22Rv1 (cell line): ENCODE measurements around the gene EVI5.
"Not testable (repeated sequence)": the region's sequence is repeated elsewhere in the genome, so short reads cannot be mapped to it uniquely, and the experiment has no call there.

Experiments
- H3K27ac ChIP-seq: fragments of 450-650 bp; 2 replicates; pipeline ENCODE4 v1.5.1; 2017
- CTCF ChIP-seq: fragments of 450-650 bp; IDR thresholded peaks from 2 replicates; pipeline ENCODE4 v1.5.1; 2017; ENCODE audit warnings: mild to moderate bottlenecking
- ZFX ChIP-seq: fragments of 450-650 bp; IDR thresholded peaks from 2 replicates; pipeline ENCODE4 v1.6.1; 2017; ENCODE audit warnings: antibody characterized with exemption, borderline replicate concordance

EVI5 gene

GRCh38 chr1:92721886-92722285, 63.0 kb downstream of the EVI5 start:
- no peak overlapping the region for H3K27ac ChIP-seq
- TF ChIP-seq CTCF: no peak
- TF ChIP-seq ZFX: no peak

GRCh38 chr1:92721157-92721556, 63.8 kb downstream of the EVI5 start:
- not testable (repeated sequence) for H3K27ac ChIP-seq

- not testable (repeated sequence) for H3K27ac ChIP-seq
Measured at GRCh38 chr1:92715476-92715951, 69.4 kb downstream of the EVI5 start.

GRCh38 chr1:92713939-92714338, 71.0 kb downstream of the EVI5 start:
- TF ChIP-seq CTCF (no peak), ZFX (no peak)
- no peak overlapping the region for H3K27ac ChIP-seq

GRCh38 chr1:92711473-92712165, 73.3 kb downstream of the EVI5 start:
- no peak overlapping the region for H3K27ac ChIP-seq

GRCh38 chr1:92709738-92710137, 75.2 kb downstream of the EVI5 start:
- TF ChIP-seq CTCF (no peak), ZFX (no peak)
- H3K27ac ChIP-seq: no peak overlapping the region

More at GRCh38 chr1:92711473-92712165, 73.3 kb downstream of the EVI5 start:
- TF ChIP-seq CTCF: no peak
- no peak for TF ChIP-seq ZFX

- no peak overlapping the region for H3K27ac ChIP-seq
- no peak for TF ChIP-seq CTCF
- no peak for TF ChIP-seq ZFX
Measured at GRCh38 chr1:92708368-92708950, 76.4 kb downstream of the EVI5 start.

- TF ChIP-seq ZFX: no peak
- TF ChIP-seq CTCF: no peak
- H3K27ac ChIP-seq: no peak overlapping the region
Measured at GRCh38 chr1:92707709-92708108, 77.2 kb downstream of the EVI5 start.
